CD4-positive, CD25-positive, alpha-beta regulatory T cell (primary cell): ENCODE data around the gene PIK3R2. TPM values are rescaled to one million over a fixed set of nuclear protein-coding genes. Genes with fewer than 3 reads are reported as not detected.

Source experiments
- ATAC-seq, 2 donors: fragments of 150-1000 bp; cut with Tn5 transposase; one replicate each; pipeline ENCODE4 v1.10.0; 2021; ENCODE audit warnings: low read depth in 2 of 2, moderate number of reproducible peaks in 2 of 2, moderate library complexity in 1 of 2
- DNase-seq, 3 donors: peaks; one replicate each; pipeline versions ENCODE4 v3.0.0 to v3.0.0-alpha.2; 2012 to 2022; ENCODE audit warnings: mixed read lengths in 1 of 3
- H3K27ac ChIP-seq: one replicate; pipeline ENCODE4 v1.7.0; 2013; ENCODE audit warnings: mild to moderate bottlenecking, low read length; ENCODE audit not compliant: insufficient read depth, poor library complexity, severe bottlenecking
- H3K27me3 ChIP-seq: one replicate; pipeline ENCODE4 v1.7.0; 2013; ENCODE audit warnings: low read length; ENCODE audit not compliant: control insufficient read depth, insufficient read depth
- H3K36me3 ChIP-seq: one replicate; pipeline ENCODE4 v1.7.0; 2013; ENCODE audit warnings: mild to moderate bottlenecking, low read length, moderate library complexity; ENCODE audit not compliant: control insufficient read depth, insufficient read depth
- H3K4me1 ChIP-seq: 2 replicates; pipeline ENCODE4 v1.7.0; 2013; ENCODE audit warnings: mild to moderate bottlenecking, low read length; ENCODE audit not compliant: insufficient read depth, control insufficient read depth, poor library complexity, severe bottlenecking
- H3K4me3 ChIP-seq: one replicate; pipeline ENCODE4 v1.7.0; 2013; ENCODE audit warnings: low read depth, mild to moderate bottlenecking, low read length, moderate library complexity
- H3K9me3 ChIP-seq, 2 experiments: 1 replicate in 1 of 2; 2 replicates in 1 of 2; pipeline ENCODE4 v1.7.0; 2013; ENCODE audit warnings: low read length in 2 of 2, mild to moderate bottlenecking in 1 of 2, moderate library complexity in 1 of 2; ENCODE audit not compliant: control insufficient read depth in 2 of 2
- H3K27ac Mint-ChIP-seq, 3 donors: one replicate each; pipeline ENCODE4 v1.8.0; 2020 to 2022; ENCODE audit warnings: mild to moderate bottlenecking in 3 of 3, mixed read lengths in 3 of 3, moderate library complexity in 2 of 3
- H3K27me3 Mint-ChIP-seq: one replicate; pipeline ENCODE4 v1.8.0; 2022; ENCODE audit warnings: mild to moderate bottlenecking, mixed read lengths
- H3K36me3 Mint-ChIP-seq: one replicate; pipeline ENCODE4 v1.8.0; 2020; ENCODE audit warnings: mixed read lengths
- H3K4me1 Mint-ChIP-seq, 4 donors: one replicate each; pipeline ENCODE4 v1.8.0; 2020 to 2022; ENCODE audit warnings: mixed read lengths in 4 of 4, mild to moderate bottlenecking in 1 of 4
- H3K4me3 Mint-ChIP-seq, 4 donors: one replicate each; pipeline ENCODE4 v1.8.0; 2020 to 2022; ENCODE audit warnings: mild to moderate bottlenecking in 4 of 4, mixed read lengths in 4 of 4, moderate library complexity in 3 of 4
- H3K9me3 Mint-ChIP-seq, 7 donors: one replicate each; pipeline ENCODE4 v1.8.0; 2020 to 2022; ENCODE audit warnings: mixed read lengths in 7 of 7, mild to moderate bottlenecking in 3 of 7, moderate library complexity in 2 of 7
- polyA plus RNA-seq, 4 donors: library from polyadenylated mRNA; unstranded; fragments of 300-500 nt; fragmentation: Illumina TruSeq; gene quantifications; one replicate each; pipeline ENCODE4 v1.2.3, GENCODE V29; 2021
- total RNA-seq: library from RNA; stranded (reverse); gene quantifications from one replicate; pipeline ENCODE4 v1.2.3, GENCODE V29; 2022

PIK3R2 gene
- total and polyA plus RNA-seq, 5 donors from 2014 or later: 0.42 to 9.4 (median 3.2) TPM

- no peaks in the 10 kb centered on the region for H3K9me3 Mint-ChIP-seq
- no peaks in the 10 kb centered on the region for H3K27me3 ChIP-seq
- no peaks in the 10 kb centered on the region for H3K9me3 ChIP-seq
- no peak for DNase-seq
- no peak overlapping the region for H3K4me3 ChIP-seq
- H3K4me1 ChIP-seq: no peaks in the 10 kb centered on the region
- H3K4me3 Mint-ChIP-seq: no peak overlapping the region
- no peaks in the 10 kb centered on the region for H3K27me3 Mint-ChIP-seq
- H3K4me1 Mint-ChIP-seq: no peaks in the 10 kb centered on the region
- peaks cover 35% of the 10 kb centered on the region for H3K36me3 Mint-ChIP-seq
- no peak overlapping the region for H3K27ac ChIP-seq
- H3K36me3 ChIP-seq: peaks cover 63% of the 10 kb centered on the region
- no peak overlapping the region for H3K27ac Mint-ChIP-seq
- ATAC-seq: no peak
Measured at GRCh38 chr19:18137657-18138339, 15.2 kb upstream of the PIK3R2 start.

DNA sequence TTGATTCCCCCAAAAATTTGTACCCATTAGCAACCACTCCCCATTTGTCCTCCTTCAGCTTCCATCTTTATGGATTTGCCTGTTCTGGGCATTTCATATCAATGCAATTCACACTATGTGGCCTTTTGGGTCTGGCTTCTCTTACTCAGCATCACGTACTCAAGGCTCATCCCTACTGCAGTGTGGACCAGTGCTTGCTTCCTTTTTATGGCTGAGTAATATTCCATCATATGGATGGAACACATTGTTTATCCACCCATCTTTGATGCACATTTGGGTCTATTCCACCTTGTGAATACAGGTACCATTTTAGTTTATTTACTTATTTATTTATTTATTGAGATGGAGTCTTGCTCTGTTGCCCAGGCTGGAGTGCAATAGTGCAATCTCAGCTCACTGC is 12.5 kb upstream of the PIK3R2 start:
- Mint-ChIP-seq H3K27me3 (no peaks in the 10 kb centered on the region), H3K4me1 (no peaks in the 10 kb centered on the region), H3K27ac (no peak overlapping the region), H3K36me3 (peaks cover 36% of the 10 kb centered on the region), H3K4me3 (no peak overlapping the region), H3K9me3 (no peaks in the 10 kb centered on the region)
- H3K27me3 ChIP-seq: no peaks in the 10 kb centered on the region
- ATAC-seq: no peak
- no peaks in the 10 kb centered on the region for H3K4me1 ChIP-seq
- H3K9me3 ChIP-seq: no peaks in the 10 kb centered on the region
- H3K4me3 ChIP-seq: no peak overlapping the region
- H3K27ac ChIP-seq: no peak overlapping the region
- peaks cover 71% of the 10 kb centered on the region for H3K36me3 ChIP-seq
- DNase-seq: no peak

DNA sequence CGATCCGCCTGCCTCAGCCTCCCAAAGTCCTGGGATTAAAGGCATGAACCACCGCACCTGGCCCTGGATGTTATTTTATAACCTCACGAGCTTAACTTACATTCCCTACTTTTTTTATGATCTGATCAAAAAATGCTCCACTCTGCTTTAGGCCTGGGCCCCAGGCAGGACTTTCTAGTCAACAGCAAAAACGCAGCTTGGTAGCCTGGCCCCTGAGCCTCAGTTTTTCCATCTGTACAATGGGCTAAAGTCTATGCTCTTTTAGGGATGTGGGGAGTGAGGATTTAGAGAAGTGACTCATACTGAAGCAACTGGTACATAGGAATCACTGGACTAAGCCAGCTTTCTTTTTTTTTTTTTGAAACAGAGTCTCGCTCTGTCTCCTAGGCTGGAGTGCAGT is 11.9 kb upstream of the PIK3R2 start:
- Mint-ChIP-seq H3K9me3 (no peaks in the 10 kb centered on the region), H3K27ac (no peak overlapping the region), H3K36me3 (peaks cover 30% of the 10 kb centered on the region), H3K4me1 (no peaks in the 10 kb centered on the region), H3K4me3 (no peak overlapping the region), H3K27me3 (no peaks in the 10 kb centered on the region)
- ATAC-seq (no peak), DNase-seq (no peak)
- H3K4me1 ChIP-seq: no peaks in the 10 kb centered on the region
- H3K36me3 ChIP-seq: peaks cover 71% of the 10 kb centered on the region
- no peaks in the 10 kb centered on the region for H3K9me3 ChIP-seq
- no peaks in the 10 kb centered on the region for H3K27me3 ChIP-seq
- H3K4me3 ChIP-seq: no peak overlapping the region
- H3K27ac ChIP-seq: no peak overlapping the region

GRCh38 chr19:18143902-18144301 is 9.1 kb upstream of the PIK3R2 start:
- Histone ChIP-seq H3K36me3 (peaks cover 69% of the 10 kb centered on the region), H3K27me3 (no peaks in the 10 kb centered on the region), H3K9me3 (no peaks in the 10 kb centered on the region), H3K27ac (no peak overlapping the region), H3K4me3 (no peak overlapping the region), H3K4me1 (no peaks in the 10 kb centered on the region)
- H3K27me3 Mint-ChIP-seq: no peaks in the 10 kb centered on the region
- no peaks in the 10 kb centered on the region for H3K4me1 Mint-ChIP-seq
- H3K4me3 Mint-ChIP-seq: no peak overlapping the region
- DNase-seq (no peak), ATAC-seq (no peak)
- H3K36me3 Mint-ChIP-seq: peaks cover 33% of the 10 kb centered on the region
- H3K9me3 Mint-ChIP-seq: no peaks in the 10 kb centered on the region
- H3K27ac Mint-ChIP-seq: peak overlapping the region in 1 of 3 donors; percentile 65

DNA sequence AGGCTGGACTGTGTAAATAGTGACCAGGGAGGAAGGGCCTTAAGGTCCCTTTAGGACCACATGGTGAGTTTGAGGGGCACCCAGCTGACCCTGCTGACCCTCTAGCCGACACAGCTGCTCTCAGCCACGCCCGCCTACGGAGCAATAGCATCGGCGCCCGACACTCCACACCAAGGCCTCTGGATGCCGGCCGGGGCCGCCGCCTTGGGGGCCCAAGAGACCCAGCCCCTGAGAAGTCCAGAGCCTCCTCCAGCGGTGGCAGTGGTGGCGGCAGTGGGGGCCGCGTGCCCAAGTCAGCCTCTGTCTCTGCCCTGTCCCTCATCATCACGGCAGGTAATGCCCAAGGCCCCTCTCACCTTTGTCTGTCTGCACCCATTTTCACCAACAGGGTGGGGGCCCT is 8.6 kb upstream of the PIK3R2 start:
- no peaks in the 10 kb centered on the region for H3K4me1 ChIP-seq
- Mint-ChIP-seq H3K9me3 (no peaks in the 10 kb centered on the region), H3K27me3 (no peaks in the 10 kb centered on the region), H3K4me3 (no peak overlapping the region), H3K4me1 (no peaks in the 10 kb centered on the region), H3K36me3 (peaks cover 29% of the 10 kb centered on the region), H3K27ac (peak overlapping the region in 1 of 3 donors; percentile 65)
- DNase-seq (no peak), ATAC-seq (no peak)
- no peak overlapping the region for H3K4me3 ChIP-seq
- peaks cover 67% of the 10 kb centered on the region for H3K36me3 ChIP-seq
- H3K9me3 ChIP-seq: no peaks in the 10 kb centered on the region
- no peak overlapping the region for H3K27ac ChIP-seq
- H3K27me3 ChIP-seq: no peaks in the 10 kb centered on the region

- Histone ChIP-seq H3K4me3 (no peak overlapping the region), H3K27me3 (no peaks in the 10 kb centered on the region), H3K27ac (no peak overlapping the region), H3K9me3 (no peaks in the 10 kb centered on the region), H3K36me3 (peaks cover 67% of the 10 kb centered on the region), H3K4me1 (no peaks in the 10 kb centered on the region)
- no peak overlapping the region for H3K4me3 Mint-ChIP-seq
- no peaks in the 10 kb centered on the region for H3K4me1 Mint-ChIP-seq
- no peak for DNase-seq
- H3K27ac Mint-ChIP-seq: no peak overlapping the region
- H3K36me3 Mint-ChIP-seq: peaks cover 32% of the 10 kb centered on the region
- no peak for ATAC-seq
- no peaks in the 10 kb centered on the region for H3K27me3 Mint-ChIP-seq
- H3K9me3 Mint-ChIP-seq: no peaks in the 10 kb centered on the region
Measured at GRCh38 chr19:18144906-18145305, 8.1 kb upstream of the PIK3R2 start.

DNA sequence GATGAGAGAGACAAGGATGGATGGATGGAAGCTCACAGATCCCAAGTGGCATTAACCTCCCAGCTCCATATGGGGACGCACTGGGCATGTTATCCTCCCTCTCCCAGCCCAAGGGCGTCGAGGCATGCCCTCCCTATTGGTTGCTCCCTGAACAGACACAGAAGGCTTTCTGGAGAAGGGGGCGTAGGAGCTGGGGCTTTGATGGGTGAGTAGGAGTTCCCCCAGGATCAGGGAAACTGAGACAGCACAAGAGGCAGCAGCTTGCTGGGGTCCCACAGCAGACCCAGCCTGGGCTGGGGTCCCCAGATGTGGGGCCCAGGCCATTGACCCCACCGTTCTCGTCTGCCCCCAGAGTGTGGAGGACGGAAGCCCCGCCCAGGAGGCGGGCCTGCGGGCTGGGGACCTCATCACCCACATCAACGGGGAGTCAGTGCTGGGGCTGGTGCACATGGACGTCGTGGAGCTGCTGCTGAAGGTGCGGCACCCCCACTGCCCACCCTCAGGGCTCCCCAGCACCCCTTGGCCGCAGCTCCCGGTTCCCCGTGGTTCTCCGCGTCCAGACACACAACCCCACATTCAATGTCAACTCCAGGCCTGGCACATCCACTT is 7.5 kb upstream of the PIK3R2 start:
- Mint-ChIP-seq H3K9me3 (no peaks in the 10 kb centered on the region), H3K27me3 (no peaks in the 10 kb centered on the region), H3K4me3 (no peak overlapping the region), H3K36me3 (peaks cover 29% of the 10 kb centered on the region), H3K4me1 (no peaks in the 10 kb centered on the region), H3K27ac (peak overlapping the region in 1 of 3 donors; percentile 85)
- no peak for ATAC-seq
- H3K36me3 ChIP-seq: peaks cover 64% of the 10 kb centered on the region
- H3K9me3 ChIP-seq: no peaks in the 10 kb centered on the region
- H3K4me3 ChIP-seq: no peak overlapping the region
- no peaks in the 10 kb centered on the region for H3K27me3 ChIP-seq
- H3K4me1 ChIP-seq: no peaks in the 10 kb centered on the region
- no peak overlapping the region for H3K27ac ChIP-seq
- DNase-seq: no peak

DNA sequence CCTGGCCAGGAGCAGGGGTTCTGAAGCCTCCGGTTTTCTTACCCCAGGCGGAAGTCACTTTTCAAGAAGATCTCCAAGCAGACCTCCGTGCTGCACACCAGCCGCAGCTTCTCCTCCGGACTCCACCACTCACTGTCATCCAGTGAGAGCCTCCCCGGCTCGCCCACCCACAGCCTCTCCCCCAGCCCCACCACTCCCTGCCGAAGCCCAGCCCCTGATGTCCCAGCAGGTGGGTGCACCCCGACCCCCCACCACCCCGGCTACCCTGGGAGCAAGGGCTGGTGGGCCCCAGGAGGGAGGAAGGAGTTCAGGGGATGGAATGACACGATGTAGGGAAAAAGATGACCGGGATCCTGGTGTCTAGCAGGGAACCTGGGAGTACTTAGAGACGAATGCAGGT is 5.6 kb upstream of the PIK3R2 start:
- Mint-ChIP-seq H3K4me1 (peaks cover 1 to 10% (median 4%) of the 10 kb centered on the region in 4 donors), H3K27me3 (peaks cover under 1% of the 10 kb centered on the region), H3K4me3 (no peak overlapping the region), H3K27ac (no peak overlapping the region), H3K9me3 (no peaks in the 10 kb centered on the region), H3K36me3 (peaks cover 18% of the 10 kb centered on the region)
- Histone ChIP-seq H3K4me1 (peaks cover 8% of the 10 kb centered on the region), H3K9me3 (no peaks in the 10 kb centered on the region), H3K36me3 (peaks cover 50% of the 10 kb centered on the region), H3K27me3 (no peaks in the 10 kb centered on the region), H3K4me3 (no peak overlapping the region), H3K27ac (no peak overlapping the region)
- DNase-seq (no peak), ATAC-seq (no peak)
